ENCODE results near the gene NTM. TPM values are rescaled to one million over a fixed set of nuclear protein-coding genes. Genes with fewer than 3 reads are reported as not detected.

The NTM gene
- total RNA-seq, 1 donor from 2014 or later, result 4.3 TPM

GRCh38 chr11:132073787-132074186, 703.4 kb downstream of the NTM start:
- H3K9me3 Mint-ChIP-seq (ENCODE audit: low read depth), result peaks cover 4% of the 10 kb centered on the region
- DNase-seq (ENCODE audit: low spot score, unreplicated experiment), result no peak
- H3K36me3 Mint-ChIP-seq (ENCODE audit: insufficient read depth), result no peaks in the 10 kb centered on the region
- H3K4me3 Mint-ChIP-seq (ENCODE audit: low read depth), result no peak overlapping the region
- no peak for TF ChIP-seq CTCF (IDR thresholded peaks at IDR 0.05; ENCODE audit: unreplicated experiment)
- H3K4me1 Mint-ChIP-seq (ENCODE audit: low read depth), result peaks cover 2% of the 10 kb centered on the region
- H3K27me3 Mint-ChIP-seq, result no peaks in the 10 kb centered on the region
- H3K27ac Mint-ChIP-seq, result no peak overlapping the region

- no peak for TF ChIP-seq CTCF (IDR thresholded peaks at IDR 0.05; ENCODE audit: unreplicated experiment)
- DNase-seq (ENCODE audit: low spot score, unreplicated experiment), result no peak
- no peaks in the 10 kb centered on the region for H3K27me3 Mint-ChIP-seq
- no peaks in the 10 kb centered on the region for H3K36me3 Mint-ChIP-seq (ENCODE audit: insufficient read depth)
- H3K4me1 Mint-ChIP-seq (ENCODE audit: low read depth), result peaks cover 2% of the 10 kb centered on the region
- H3K27ac Mint-ChIP-seq, result no peak overlapping the region
- H3K4me3 Mint-ChIP-seq (ENCODE audit: low read depth), result no peak overlapping the region
- H3K9me3 Mint-ChIP-seq (ENCODE audit: low read depth), result no peaks in the 10 kb centered on the region
Observed at GRCh38 chr11:132075447-132075846, 705.0 kb downstream of the NTM start.

GRCh38 chr11:132077416-132077815, 707.0 kb downstream of the NTM start:
- Mint-ChIP-seq H3K27ac (no peak overlapping the region), H3K36me3 (ENCODE audit: insufficient read depth) (no peaks in the 10 kb centered on the region), H3K4me3 (ENCODE audit: low read depth) (no peak overlapping the region)

GRCh38 chr11:132078264-132079076, 708.1 kb downstream of the NTM start:
- no peak for DNase-seq (ENCODE audit: low spot score, unreplicated experiment)
- Mint-ChIP-seq H3K27ac (no peak overlapping the region), H3K27me3 (no peaks in the 10 kb centered on the region), H3K4me3 (ENCODE audit: low read depth) (no peak overlapping the region), H3K4me1 (ENCODE audit: low read depth) (no peaks in the 10 kb centered on the region), H3K9me3 (ENCODE audit: low read depth) (peaks cover 5% of the 10 kb centered on the region), H3K36me3 (ENCODE audit: insufficient read depth) (no peaks in the 10 kb centered on the region)
- no peak for TF ChIP-seq CTCF (IDR thresholded peaks at IDR 0.05; ENCODE audit: unreplicated experiment)

More at GRCh38 chr11:132077416-132077815, 707.0 kb downstream of the NTM start:
- no peak for DNase-seq (ENCODE audit: low spot score, unreplicated experiment)
- no peak for TF ChIP-seq CTCF (IDR thresholded peaks at IDR 0.05; ENCODE audit: unreplicated experiment)
- Mint-ChIP-seq H3K27me3 (no peaks in the 10 kb centered on the region), H3K4me1 (ENCODE audit: low read depth) (peaks cover 2% of the 10 kb centered on the region), H3K9me3 (ENCODE audit: low read depth) (peaks cover 4% of the 10 kb centered on the region)

- TF ChIP-seq CTCF (IDR thresholded peaks at IDR 0.05; ENCODE audit: unreplicated experiment), result no peak
- no peaks in the 10 kb centered on the region for H3K36me3 Mint-ChIP-seq (ENCODE audit: insufficient read depth)
- H3K27ac Mint-ChIP-seq, result no peak overlapping the region
- H3K27me3 Mint-ChIP-seq, result no peaks in the 10 kb centered on the region
- no peak overlapping the region for H3K4me3 Mint-ChIP-seq (ENCODE audit: low read depth)
- DNase-seq (ENCODE audit: low spot score, unreplicated experiment), result no peak
- H3K9me3 Mint-ChIP-seq (ENCODE audit: low read depth), result peaks cover 5% of the 10 kb centered on the region
- no peaks in the 10 kb centered on the region for H3K4me1 Mint-ChIP-seq (ENCODE audit: low read depth)
Observed at GRCh38 chr11:132080127-132080526, 709.7 kb downstream of the NTM start.
